Mucosa of descending colon (tissue), 3 donors: ENCODE data around the gene PANK4. TPM values are rescaled to one million over a fixed set of nuclear protein-coding genes. Genes with fewer than 3 reads are reported as not detected.

Experiments used
- ATAC-seq: fragments of 200-7000 bp; cut with Tn5 transposase; one replicate; pipeline ENCODE4 v1.9.1; 2020; ENCODE audit warnings: mild to moderate bottlenecking, moderate library complexity
- DNase-seq, 3 donors: peaks; one replicate each; pipeline ENCODE4 v3.0.0-alpha.2; 2020
- H3K36me3 ChIP-seq: fragments of 200-600 bp; one replicate; pipeline ENCODE4 v1.8.0; 2021; ENCODE audit warnings: low read depth, mild to moderate bottlenecking
- H3K4me1 ChIP-seq: fragments of 200-600 bp; one replicate; pipeline ENCODE4 v1.8.0; 2021; ENCODE audit warnings: low read depth, mild to moderate bottlenecking
- H3K4me3 ChIP-seq: fragments of 200-600 bp; one replicate; pipeline ENCODE4 v1.8.0; 2021; ENCODE audit warnings: mild to moderate bottlenecking
- H3K9me3 ChIP-seq: fragments of 200-600 bp; one replicate; pipeline ENCODE4 v1.8.0; 2021; ENCODE audit warnings: mild to moderate bottlenecking
- intact Hi-C, 2 donors: fragments of 100-400 bp; cut with DNase I in 1 of 2; cut with micrococcal nuclease in 1 of 2; formaldehyde crosslinking; loops; one replicate each; pipeline versions ENCODE4 v1.11.0 to v1.11.1; 2022; cut with DNase I, micrococcal nuclease
- total RNA-seq, 3 donors: library from RNA; stranded (reverse); fragmentation: NEBNext Ultra II Directional in 2 of 3; extraction: Animal tissue kit (Norgen Biotek cat#: 25700) in 2 of 3; gene quantifications; one replicate each; pipeline versions ENCODE4 v1.2.1 to v1.2.4, GENCODE V29; 2021 to 2023
- TF ChIP-seq, protein P1 (sequence below): fragments of 200-600 bp; IDR thresholded peaks from one replicate; pipeline ENCODE4 v1.8.0; 2022; ENCODE audit warnings: antibody characterized with exemption, mild to moderate bottlenecking
- donor health status: DM: no; HTN: no; CAD: no; lungs with moderate emphysema.
- donor health status: DM: no; HTN: no; CAD: no.
- donor health status: DM: no; HTN: yes; CAD: no.

PANK4 gene
- total RNA-seq, 3 donors from 2014 or later: 28.1 to 51.6 (median 44.7) TPM

DNA sequence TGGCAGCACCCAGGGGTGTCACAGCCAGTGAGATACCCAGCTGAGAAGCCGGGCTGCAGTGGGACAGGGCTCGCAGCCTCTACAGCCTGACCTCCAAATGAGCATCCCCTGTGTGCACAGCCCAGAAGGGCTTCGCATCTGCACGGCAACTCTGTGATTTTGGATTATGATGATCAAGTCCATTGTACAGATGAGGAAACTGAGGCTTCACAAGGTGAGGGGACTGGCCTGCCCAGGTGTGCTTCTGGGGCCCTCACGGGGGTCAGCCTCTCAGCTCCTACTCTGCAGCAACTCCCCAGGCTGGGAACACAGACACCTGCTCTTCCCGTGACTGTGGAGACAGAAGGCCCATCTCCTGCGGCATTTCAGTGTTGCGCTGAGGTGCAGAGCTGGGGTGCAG, 12.5 kb upstream of the PANK4 start:
- peaks cover 48% of the 10 kb centered on the region for H3K4me1 ChIP-seq
- ATAC-seq: no peak
- no peak for DNase-seq
- intact Hi-C loops: no loop called here
- TF ChIP-seq, protein P1, sequence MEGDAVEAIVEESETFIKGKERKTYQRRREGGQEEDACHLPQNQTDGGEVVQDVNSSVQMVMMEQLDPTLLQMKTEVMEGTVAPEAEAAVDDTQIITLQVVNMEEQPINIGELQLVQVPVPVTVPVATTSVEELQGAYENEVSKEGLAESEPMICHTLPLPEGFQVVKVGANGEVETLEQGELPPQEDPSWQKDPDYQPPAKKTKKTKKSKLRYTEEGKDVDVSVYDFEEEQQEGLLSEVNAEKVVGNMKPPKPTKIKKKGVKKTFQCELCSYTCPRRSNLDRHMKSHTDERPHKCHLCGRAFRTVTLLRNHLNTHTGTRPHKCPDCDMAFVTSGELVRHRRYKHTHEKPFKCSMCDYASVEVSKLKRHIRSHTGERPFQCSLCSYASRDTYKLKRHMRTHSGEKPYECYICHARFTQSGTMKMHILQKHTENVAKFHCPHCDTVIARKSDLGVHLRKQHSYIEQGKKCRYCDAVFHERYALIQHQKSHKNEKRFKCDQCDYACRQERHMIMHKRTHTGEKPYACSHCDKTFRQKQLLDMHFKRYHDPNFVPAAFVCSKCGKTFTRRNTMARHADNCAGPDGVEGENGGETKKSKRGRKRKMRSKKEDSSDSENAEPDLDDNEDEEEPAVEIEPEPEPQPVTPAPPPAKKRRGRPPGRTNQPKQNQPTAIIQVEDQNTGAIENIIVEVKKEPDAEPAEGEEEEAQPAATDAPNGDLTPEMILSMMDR: no peak
- H3K36me3 ChIP-seq: no peaks in the 10 kb centered on the region
- H3K4me3 ChIP-seq: no peak overlapping the region
- no peaks in the 10 kb centered on the region for H3K9me3 ChIP-seq

DNA sequence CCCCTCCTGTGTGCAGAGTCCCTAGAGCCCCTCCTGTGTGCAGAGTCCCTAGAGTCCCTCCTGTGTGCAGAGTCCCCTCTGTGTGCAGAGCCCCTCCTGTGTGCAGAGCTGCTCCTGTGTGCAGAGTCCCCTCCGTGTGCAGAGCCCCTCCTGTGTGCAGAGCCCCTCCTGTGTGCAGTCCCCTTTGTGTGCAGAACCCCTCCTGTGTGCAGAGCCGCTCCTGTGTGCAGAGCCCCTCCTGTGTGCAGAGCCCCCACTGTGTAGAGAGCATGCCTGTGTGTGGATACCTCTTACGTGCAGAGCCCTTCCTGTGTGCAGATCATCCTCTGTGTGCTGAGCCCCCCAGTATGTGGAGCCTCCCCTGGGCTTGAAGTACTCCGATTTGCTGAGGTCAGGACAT, 12.0 kb upstream of the PANK4 start:
- intact Hi-C loops: no loop called here
- Histone ChIP-seq H3K4me3 (no peak overlapping the region), H3K4me1 (peaks cover 43% of the 10 kb centered on the region), H3K36me3 (no peaks in the 10 kb centered on the region), H3K9me3 (no peaks in the 10 kb centered on the region)
- ATAC-seq: no peak
- DNase-seq: no peak
- TF ChIP-seq, protein P1: no peak

DNA sequence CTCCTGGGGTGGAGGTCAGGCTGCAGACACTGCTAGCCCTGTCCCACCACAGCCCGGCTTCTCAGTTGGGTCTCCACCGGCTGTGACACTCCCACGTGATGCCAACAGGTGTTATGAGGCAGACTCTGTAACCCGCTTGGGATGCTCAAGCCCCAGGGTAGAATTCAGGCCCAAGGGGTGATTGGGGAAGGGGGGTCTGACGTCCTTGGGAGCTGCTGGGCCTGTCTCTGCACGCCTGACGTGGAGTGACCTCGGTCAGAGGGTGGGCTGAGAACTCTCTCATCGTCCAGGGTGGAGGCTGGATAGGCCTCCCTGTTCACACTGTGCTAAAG, 11.4 kb upstream of the PANK4 start:
- H3K4me1 ChIP-seq: peaks cover 39% of the 10 kb centered on the region
- intact Hi-C loops: no loop called here
- no peak overlapping the region for H3K4me3 ChIP-seq
- H3K9me3 ChIP-seq: no peaks in the 10 kb centered on the region
- no peaks in the 10 kb centered on the region for H3K36me3 ChIP-seq
- TF ChIP-seq, protein P1: no peak
- DNase-seq (no peak), ATAC-seq (no peak)

DNA sequence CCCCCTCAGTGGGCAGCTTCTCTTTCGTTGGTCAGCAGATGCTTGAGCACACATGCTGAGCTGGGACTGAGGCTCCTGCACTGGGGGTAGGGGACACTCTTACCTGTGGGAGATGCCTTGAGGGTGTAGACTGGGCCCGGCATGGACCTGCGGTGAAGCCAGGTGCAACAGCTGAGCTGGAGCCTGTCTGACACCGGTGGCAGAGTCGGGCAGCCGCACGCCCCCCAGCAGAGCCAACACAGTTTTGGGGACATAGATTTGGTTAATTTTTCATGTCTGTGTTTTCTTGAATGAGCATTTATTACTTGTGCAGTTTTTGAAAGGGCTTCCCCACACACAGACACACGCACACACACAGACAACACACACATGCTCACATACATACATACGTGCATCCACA, 9.6 kb upstream of the PANK4 start:
- ATAC-seq: no peak

DNA sequence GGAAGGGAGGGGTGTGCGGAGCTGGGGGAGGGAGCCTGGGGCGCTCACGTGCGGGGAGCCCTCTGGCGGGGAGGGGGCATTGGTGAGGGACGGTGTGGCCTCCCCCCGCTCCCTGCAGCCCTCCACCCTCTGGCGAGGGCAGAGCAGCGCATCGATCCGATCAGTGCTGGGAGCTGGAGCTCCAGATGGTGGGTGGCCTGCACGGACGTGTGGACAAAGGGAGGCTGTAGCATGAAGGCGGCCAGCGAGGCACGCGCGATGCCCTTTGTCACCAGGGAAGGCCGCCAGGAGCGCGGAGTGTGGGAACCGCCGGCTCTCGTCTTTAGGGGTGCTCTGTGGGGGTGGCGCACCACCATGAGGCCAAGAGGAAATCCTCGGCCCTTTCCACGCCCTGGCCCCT, 9.1 kb upstream of the PANK4 start:
- DNase-seq (no peak), ATAC-seq (no peak)
- intact Hi-C loops: no loop called here
- no peak overlapping the region for H3K4me3 ChIP-seq
- no peaks in the 10 kb centered on the region for H3K36me3 ChIP-seq
- peaks cover 31% of the 10 kb centered on the region for H3K4me1 ChIP-seq
- H3K9me3 ChIP-seq: no peaks in the 10 kb centered on the region
- TF ChIP-seq, protein P1: no peak

More for the DNA sequence above, 9.6 kb upstream of the PANK4 start:
- H3K4me1 ChIP-seq: peaks cover 31% of the 10 kb centered on the region
- H3K9me3 ChIP-seq: no peaks in the 10 kb centered on the region
- no peaks in the 10 kb centered on the region for H3K36me3 ChIP-seq
- no peak for DNase-seq
- H3K4me3 ChIP-seq: no peak overlapping the region
- TF ChIP-seq, protein P1: no peak
- intact Hi-C loops: no loop called here
